Upper lobe of right lung (tissue), 1 donor: ENCODE results near the gene SERPINB8. TPM values are rescaled to one million over a fixed set of nuclear protein-coding genes. Genes with fewer than 3 reads are reported as not detected.

ENCODE experiments used
- ATAC-seq: fragments of 200-7000 bp; cut with Tn5 transposase; one replicate; pipeline ENCODE4 v1.9.1; 2020; ENCODE audit warnings: mild to moderate bottlenecking, moderate library complexity
- DNase-seq: peaks from one replicate; pipeline ENCODE4 v3.0.0-alpha.2; 2020
- H3K27ac ChIP-seq: fragments of 200-600 bp; one replicate; pipeline ENCODE4 v1.8.0; 2022
- H3K27me3 ChIP-seq: fragments of 200-600 bp; one replicate; pipeline ENCODE4 v1.8.0; 2022; ENCODE audit warnings: mild to moderate bottlenecking
- H3K36me3 ChIP-seq: fragments of 200-600 bp; one replicate; pipeline ENCODE4 v1.8.0; 2022
- H3K4me1 ChIP-seq: fragments of 200-600 bp; one replicate; pipeline ENCODE4 v1.8.0; 2022
- H3K4me3 ChIP-seq: fragments of 200-600 bp; one replicate; pipeline ENCODE4 v1.8.0; 2022; ENCODE audit warnings: mild to moderate bottlenecking
- H3K9me3 ChIP-seq: fragments of 200-600 bp; one replicate; pipeline ENCODE4 v1.8.0; 2022
- intact Hi-C: fragments of 100-400 bp; cut with DNase I; formaldehyde crosslinking; loops from one replicate; pipeline ENCODE4 v1.11.0; 2022
- total RNA-seq: library from RNA; stranded (reverse); fragmentation: NEBNext Ultra II Directional; extraction: Animal tissue kit (Norgen Biotek cat#: 25700); gene quantifications from one replicate; pipeline ENCODE4 v1.2.1, GENCODE V29; 2021
- TF ChIP-seq, protein P1 (sequence below): fragments of 200-600 bp; IDR thresholded peaks from one replicate; pipeline ENCODE4 v1.8.0; 2022; ENCODE audit warnings: antibody characterized with exemption
- donor health status: DM: no; HTN: yes; CAD: no; lungs with severe emphysema.

The SERPINB8 gene
- total RNA-seq, 1 donor from 2014 or later = 24.6 TPM

DNA sequence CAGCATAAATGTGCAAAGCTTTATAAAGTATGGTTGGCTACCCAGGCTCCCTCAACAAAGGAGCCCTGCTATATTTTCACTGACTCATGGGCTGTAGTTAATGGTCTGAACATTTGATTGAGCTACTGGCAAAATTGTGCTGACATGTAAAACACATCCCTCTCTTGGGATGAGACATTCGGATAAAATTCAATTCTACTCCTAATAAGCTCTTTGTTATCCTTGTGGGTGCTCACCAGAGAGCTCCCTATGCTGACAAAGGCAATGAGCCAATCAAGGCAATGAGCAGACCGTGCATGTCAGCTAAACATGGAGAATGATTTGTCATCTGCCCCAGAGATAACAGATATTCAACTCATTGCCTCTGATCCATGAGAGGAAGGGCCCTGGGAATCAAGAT, 27.7 kb downstream of the SERPINB8 start:
- intact Hi-C loops = no loop called here
- DNase-seq (no peak), ATAC-seq (no peak)
- Histone ChIP-seq H3K4me1 (no peaks in the 10 kb centered on the region), H3K36me3 (no peaks in the 10 kb centered on the region), H3K4me3 (no peak overlapping the region), H3K27ac (no peak overlapping the region), H3K9me3 (no peaks in the 10 kb centered on the region), H3K27me3 (peaks cover 5% of the 10 kb centered on the region)
- TF ChIP-seq, protein P1, sequence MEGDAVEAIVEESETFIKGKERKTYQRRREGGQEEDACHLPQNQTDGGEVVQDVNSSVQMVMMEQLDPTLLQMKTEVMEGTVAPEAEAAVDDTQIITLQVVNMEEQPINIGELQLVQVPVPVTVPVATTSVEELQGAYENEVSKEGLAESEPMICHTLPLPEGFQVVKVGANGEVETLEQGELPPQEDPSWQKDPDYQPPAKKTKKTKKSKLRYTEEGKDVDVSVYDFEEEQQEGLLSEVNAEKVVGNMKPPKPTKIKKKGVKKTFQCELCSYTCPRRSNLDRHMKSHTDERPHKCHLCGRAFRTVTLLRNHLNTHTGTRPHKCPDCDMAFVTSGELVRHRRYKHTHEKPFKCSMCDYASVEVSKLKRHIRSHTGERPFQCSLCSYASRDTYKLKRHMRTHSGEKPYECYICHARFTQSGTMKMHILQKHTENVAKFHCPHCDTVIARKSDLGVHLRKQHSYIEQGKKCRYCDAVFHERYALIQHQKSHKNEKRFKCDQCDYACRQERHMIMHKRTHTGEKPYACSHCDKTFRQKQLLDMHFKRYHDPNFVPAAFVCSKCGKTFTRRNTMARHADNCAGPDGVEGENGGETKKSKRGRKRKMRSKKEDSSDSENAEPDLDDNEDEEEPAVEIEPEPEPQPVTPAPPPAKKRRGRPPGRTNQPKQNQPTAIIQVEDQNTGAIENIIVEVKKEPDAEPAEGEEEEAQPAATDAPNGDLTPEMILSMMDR = no peak

DNA sequence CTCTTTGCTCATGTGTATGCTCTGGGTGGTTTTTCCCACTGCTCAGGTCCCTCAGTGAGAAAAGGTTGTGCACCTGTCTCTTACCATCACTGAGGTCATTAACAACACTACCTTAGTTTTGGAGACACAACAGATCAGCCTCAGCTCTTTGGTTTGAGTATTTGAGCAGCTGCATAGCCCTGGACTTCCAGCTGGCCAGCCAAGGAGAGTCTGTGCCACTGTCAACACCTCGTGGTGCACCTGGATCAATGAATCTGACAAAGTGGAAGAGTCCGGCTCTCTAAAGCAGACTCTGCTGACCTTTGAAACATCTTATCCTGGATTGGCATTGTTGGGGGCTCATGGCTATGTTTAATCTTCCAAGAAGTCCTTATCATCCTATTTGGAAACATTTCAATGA, 30.0 kb downstream of the SERPINB8 start:
- DNase-seq (no peak), ATAC-seq (no peak)
- Histone ChIP-seq H3K27ac (no peak overlapping the region), H3K4me1 (no peaks in the 10 kb centered on the region), H3K9me3 (no peaks in the 10 kb centered on the region), H3K4me3 (no peak overlapping the region), H3K27me3 (peaks cover 5% of the 10 kb centered on the region), H3K36me3 (no peaks in the 10 kb centered on the region)
- TF ChIP-seq, protein P1 = no peak
- intact Hi-C loops = no loop called here

DNA sequence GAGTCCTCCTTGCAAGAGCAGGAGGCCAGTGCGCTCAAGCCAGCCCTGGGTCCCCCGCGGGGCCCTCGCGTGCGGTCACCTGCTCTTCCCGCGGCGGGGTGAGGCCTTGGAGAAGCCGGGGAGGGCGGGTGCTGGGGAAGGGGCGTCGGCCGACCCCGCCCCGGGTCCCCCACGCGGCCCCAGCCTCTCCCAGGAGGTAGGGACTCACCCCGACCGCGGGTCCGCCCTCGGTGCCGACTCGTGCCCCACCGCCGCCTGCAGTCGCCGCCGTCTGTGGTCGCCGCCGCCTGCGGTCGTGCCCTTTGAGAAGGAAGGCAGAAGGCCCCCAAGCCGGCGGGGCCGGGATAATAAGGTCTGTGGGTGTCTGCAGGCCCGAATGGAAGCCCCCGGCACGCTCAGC, 32.7 kb downstream of the SERPINB8 start:
- no peak overlapping the region for H3K4me3 ChIP-seq
- intact Hi-C loops = no loop called here

DNA sequence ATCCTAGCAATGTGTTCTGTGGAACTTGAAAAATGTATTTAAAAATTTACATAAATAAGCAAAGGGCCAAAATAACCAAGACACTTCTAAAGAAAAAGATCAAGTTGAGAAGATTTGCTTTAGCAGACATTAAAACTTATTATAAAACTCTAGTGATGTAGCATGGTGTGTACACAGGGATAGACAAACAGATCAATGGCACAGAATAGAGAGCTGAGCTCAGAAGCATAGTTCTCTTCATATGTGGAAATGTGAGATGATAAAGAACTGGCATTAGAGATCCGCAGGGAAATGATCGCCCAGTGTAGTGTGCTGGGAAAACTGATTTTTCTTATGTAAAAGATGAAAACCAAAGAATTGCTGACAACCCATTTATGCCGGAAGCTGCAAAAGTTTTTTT, 39.4 kb downstream of the SERPINB8 start:
- intact Hi-C loops = no loop called here

More for the DNA sequence above, 32.7 kb downstream of the SERPINB8 start:
- ATAC-seq (peak; percentile 27), DNase-seq (no peak)
- TF ChIP-seq, protein P1 = no peak
- no peaks in the 10 kb centered on the region for H3K4me1 ChIP-seq
- no peaks in the 10 kb centered on the region for H3K9me3 ChIP-seq
- H3K36me3 ChIP-seq = no peaks in the 10 kb centered on the region
- no peak overlapping the region for H3K27ac ChIP-seq
- peaks cover 5% of the 10 kb centered on the region for H3K27me3 ChIP-seq

DNA sequence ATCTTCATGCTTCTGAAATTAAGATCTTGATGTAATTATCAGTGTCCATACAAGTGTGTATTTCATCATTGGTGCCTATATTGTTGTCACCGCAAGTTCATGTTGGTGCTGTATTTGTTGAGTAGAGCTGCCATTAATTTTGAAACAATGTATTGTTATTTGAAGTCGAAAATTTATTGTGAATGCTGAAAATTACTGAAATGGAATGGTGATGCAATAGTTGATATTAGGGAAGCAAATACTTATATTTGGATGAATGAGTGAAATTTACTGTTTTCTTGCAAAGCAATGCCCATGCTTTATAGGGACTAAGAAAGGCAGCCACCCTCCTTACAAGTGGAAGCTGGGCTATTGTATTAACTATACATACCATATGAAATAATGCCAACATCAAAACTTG, 41.6 kb downstream of the SERPINB8 start:
- Histone ChIP-seq H3K36me3 (no peaks in the 10 kb centered on the region), H3K27ac (no peak overlapping the region), H3K9me3 (no peaks in the 10 kb centered on the region), H3K4me1 (no peaks in the 10 kb centered on the region), H3K27me3 (no peaks in the 10 kb centered on the region), H3K4me3 (no peak overlapping the region)
- DNase-seq (no peak), ATAC-seq (no peak)
- TF ChIP-seq, protein P1 = no peak
- intact Hi-C loops = no loop called here

More for the DNA sequence above, 39.4 kb downstream of the SERPINB8 start:
- H3K4me3 ChIP-seq = no peak overlapping the region
- H3K27ac ChIP-seq = no peak overlapping the region
- H3K27me3 ChIP-seq = no peaks in the 10 kb centered on the region
- ATAC-seq = no peak
- no peak for DNase-seq
- no peaks in the 10 kb centered on the region for H3K4me1 ChIP-seq
- TF ChIP-seq, protein P1 = no peak
- no peaks in the 10 kb centered on the region for H3K9me3 ChIP-seq
- no peaks in the 10 kb centered on the region for H3K36me3 ChIP-seq

DNA sequence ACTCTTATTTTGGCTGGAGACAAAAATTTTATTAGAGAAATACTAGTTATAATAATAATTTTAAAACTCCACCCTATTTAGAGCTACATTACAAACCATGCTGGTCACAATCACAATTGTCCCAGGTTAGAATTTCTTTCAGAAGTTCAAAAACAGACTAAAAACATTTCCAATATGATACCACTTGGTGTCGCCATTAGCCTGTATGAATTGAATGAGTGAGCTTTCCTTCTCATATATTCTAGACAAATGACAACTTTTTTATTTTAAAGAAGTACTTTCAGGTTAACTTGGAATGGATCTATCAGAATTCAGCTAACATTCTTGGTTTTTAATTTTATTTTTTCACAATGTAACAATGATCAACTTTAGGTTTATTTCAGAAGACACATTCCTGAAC, 48.0 kb downstream of the SERPINB8 start:
- intact Hi-C loops = no loop called here
- no peaks in the 10 kb centered on the region for H3K4me1 ChIP-seq
- no peak for DNase-seq

More for the DNA sequence above, 48.0 kb downstream of the SERPINB8 start:
- no peak for ATAC-seq
- Histone ChIP-seq H3K4me3 (no peak overlapping the region), H3K36me3 (no peaks in the 10 kb centered on the region), H3K27me3 (no peaks in the 10 kb centered on the region), H3K27ac (no peak overlapping the region), H3K9me3 (no peaks in the 10 kb centered on the region)
- TF ChIP-seq, protein P1 = peak; percentile 45
